Psoas muscle (tissue), 8 donors: Measurements from ENCODE around the gene HOXB4. TPM values are rescaled to one million over a fixed set of nuclear protein-coding genes. Genes with fewer than 3 reads are reported as not detected.

Experiments used
- ATAC-seq, 4 donors: fragments of 200-7000 bp; cut with Tn5 transposase; one replicate each; pipeline ENCODE4 v1.9.1; 2020; ENCODE audit warnings: moderate library complexity in 3 of 4, mild to moderate bottlenecking in 2 of 4
- DNase-seq, 2 donors: peaks; one replicate each; pipeline ENCODE4 v3.0.0-alpha.2; 2020
- H3K27ac ChIP-seq: fragments of 200-600 bp; one replicate; pipeline ENCODE4 v1.8.0; 2022
- H3K27me3 ChIP-seq, 3 donors: fragments of 200-600 bp in 1 of 3; one replicate each; pipeline versions ENCODE4 v1.6.1 to v1.8.0; 2013 to 2022; ENCODE audit warnings: low read length in 2 of 3, mild to moderate bottlenecking in 2 of 3, moderate library complexity in 1 of 3; ENCODE audit not compliant: insufficient read depth in 3 of 3
- H3K36me3 ChIP-seq, 2 donors: fragments of 200-600 bp in 1 of 2; one replicate each; pipeline versions ENCODE4 v1.6.1 to v1.8.0; 2013 to 2022; ENCODE audit warnings: low read depth in 1 of 2, mild to moderate bottlenecking in 1 of 2, moderate library complexity in 1 of 2; ENCODE audit not compliant: insufficient read depth in 1 of 2
- H3K4me1 ChIP-seq: fragments of 200-600 bp; one replicate; pipeline ENCODE4 v1.8.0; 2022
- H3K4me3 ChIP-seq: fragments of 200-600 bp; one replicate; pipeline ENCODE4 v1.8.0; 2022; ENCODE audit warnings: mild to moderate bottlenecking
- H3K9me3 ChIP-seq: fragments of 200-600 bp; one replicate; pipeline ENCODE4 v1.8.0; 2022
- WGBS, 3 donors: extraction: QIAGEN DNeasy Blood & Tissue Kit; methylation state at CpG; one replicate each; pipeline versions ENCODE4 v1.1.6 to v1.1.7; 2013; 5-methylcytosine and 5-hydroxymethylcytosine counted together
- intact Hi-C, 2 donors: fragments of 100-400 bp; cut with DNase I; formaldehyde crosslinking; loops; one replicate each; pipeline versions ENCODE4 v1.11.0 to v1.14.2; 2022
- polyA plus RNA-seq, 3 donors: library from polyadenylated mRNA; stranded (reverse); fragments of 200-250 nt; gene quantifications; one replicate each; pipeline ENCODE4 v1.2.3, GENCODE V29; 2013
- total RNA-seq, 4 donors: library from RNA; stranded (reverse); fragmentation: NEBNext Ultra II Directional in 2 of 4; extraction: Animal tissue kit (Norgen Biotek cat#: 25700) in 2 of 4; gene quantifications; one replicate each; pipeline versions ENCODE4 v1.2.1 to v1.2.4, GENCODE V29; 2021 to 2023
- TF ChIP-seq, protein P1 (sequence below): fragments of 200-600 bp; IDR thresholded peaks from one replicate; pipeline ENCODE4 v1.8.0; 2022; ENCODE audit warnings: antibody characterized with exemption
- donor health status: healthy with polysubstance abuse.
- donor health status: DM: no; HTN: no; CAD: no; lungs with moderate emphysema.
- donor health status: Bipolar disorder and iron deficiency.
- donor health status: healthy.
- donor health status: DM: yes; HTN: yes; CAD: no.
- donor health status: DM: no; HTN: no; CAD: no.
- donor health status: DM: no; HTN: no; CAD: no.
- donor health status: DM: yes; HTN: yes; CAD: no.

Gene HOXB4
- total and polyA plus RNA-seq, 7 donors = 0.38 to 4.0 (median 0.89) TPM

DNA sequence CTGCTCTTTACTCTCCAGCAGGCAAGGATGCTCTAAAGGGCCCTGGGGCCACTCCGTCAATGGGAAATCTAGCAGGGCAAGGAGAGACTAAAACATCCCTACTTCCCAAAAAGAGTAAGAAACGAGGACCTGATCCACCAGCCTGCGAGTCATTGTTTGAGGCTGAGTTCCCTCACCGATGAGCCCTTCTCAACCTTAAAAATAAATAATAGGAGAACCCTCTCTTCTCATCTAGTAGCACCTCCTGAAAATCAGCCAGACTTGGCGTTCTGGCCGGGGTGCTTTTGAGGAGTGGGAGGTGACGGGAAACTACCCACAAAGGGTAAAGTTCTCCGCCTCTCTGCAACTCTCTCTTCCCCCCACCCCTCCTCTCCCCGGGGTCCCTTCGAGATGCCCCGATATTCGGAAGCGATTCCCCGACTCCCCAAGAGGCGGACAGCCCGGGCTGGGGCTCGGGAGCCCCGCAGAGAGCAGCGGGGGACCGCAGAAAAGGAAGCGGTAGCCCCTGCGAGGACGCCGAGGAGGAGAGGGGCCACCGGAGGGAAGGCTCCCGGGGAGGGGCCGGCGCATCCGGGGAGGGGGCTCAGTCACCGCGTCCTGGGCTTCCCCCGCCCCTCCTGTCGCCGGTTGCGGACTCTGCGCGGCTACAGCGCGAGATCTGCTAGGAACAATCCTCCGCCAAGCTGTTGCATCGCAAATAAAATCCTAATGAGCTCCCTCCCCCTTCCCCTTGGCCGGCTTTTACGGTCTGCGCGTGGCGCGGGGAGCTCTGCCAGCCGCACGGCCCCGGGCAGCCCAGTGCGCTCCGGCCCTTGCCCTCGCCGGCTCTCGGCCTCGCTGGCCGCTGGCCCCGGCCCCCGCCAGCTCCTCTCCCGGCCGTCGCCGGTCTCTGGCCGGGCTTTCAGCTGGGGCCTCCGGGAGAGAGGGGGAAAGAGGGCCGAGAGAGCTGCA, 46.7 kb upstream of the HOXB4 start:
- peaks cover 20% of the 10 kb centered on the region for H3K4me1 ChIP-seq
- H3K4me3 ChIP-seq = peak overlapping the region; percentile 62
- 1 to 4% (median 2%) methylated on average over 47 to 66 of the region's 66 CpGs for WGBS, 3 donors
- ATAC-seq = peak; percentile 22 to 63 (median 44)
- DNase-seq = no peak
- intact Hi-C loops = no loop called here
- H3K27ac ChIP-seq = no peak overlapping the region
- H3K9me3 ChIP-seq = no peaks in the 10 kb centered on the region
- TF ChIP-seq, protein P1, sequence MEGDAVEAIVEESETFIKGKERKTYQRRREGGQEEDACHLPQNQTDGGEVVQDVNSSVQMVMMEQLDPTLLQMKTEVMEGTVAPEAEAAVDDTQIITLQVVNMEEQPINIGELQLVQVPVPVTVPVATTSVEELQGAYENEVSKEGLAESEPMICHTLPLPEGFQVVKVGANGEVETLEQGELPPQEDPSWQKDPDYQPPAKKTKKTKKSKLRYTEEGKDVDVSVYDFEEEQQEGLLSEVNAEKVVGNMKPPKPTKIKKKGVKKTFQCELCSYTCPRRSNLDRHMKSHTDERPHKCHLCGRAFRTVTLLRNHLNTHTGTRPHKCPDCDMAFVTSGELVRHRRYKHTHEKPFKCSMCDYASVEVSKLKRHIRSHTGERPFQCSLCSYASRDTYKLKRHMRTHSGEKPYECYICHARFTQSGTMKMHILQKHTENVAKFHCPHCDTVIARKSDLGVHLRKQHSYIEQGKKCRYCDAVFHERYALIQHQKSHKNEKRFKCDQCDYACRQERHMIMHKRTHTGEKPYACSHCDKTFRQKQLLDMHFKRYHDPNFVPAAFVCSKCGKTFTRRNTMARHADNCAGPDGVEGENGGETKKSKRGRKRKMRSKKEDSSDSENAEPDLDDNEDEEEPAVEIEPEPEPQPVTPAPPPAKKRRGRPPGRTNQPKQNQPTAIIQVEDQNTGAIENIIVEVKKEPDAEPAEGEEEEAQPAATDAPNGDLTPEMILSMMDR = no peak
- H3K27me3 ChIP-seq = peaks cover 5 to 100% (median 62%) of the 10 kb centered on the region in 3 donors
- H3K36me3 ChIP-seq = no peaks in the 10 kb centered on the region

DNA sequence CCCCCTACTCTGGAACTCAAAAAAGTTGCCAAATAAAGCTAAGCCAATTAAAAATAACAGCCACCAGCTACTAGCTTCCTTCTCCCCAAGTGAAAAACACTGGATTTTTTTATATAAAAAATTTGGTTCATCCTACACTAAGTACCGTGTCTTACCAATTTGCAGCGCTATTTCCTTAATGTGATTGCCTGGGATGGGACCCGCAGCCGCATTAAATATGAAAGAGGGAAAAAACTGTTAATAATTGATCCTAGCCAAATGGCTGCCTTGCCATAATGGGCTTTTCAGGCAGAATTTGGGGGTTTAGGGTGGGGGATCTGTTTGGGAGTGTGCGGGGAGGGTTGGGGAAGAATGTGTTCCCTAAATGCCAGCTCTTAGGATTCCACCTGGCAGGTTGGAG, 46.0 kb upstream of the HOXB4 start:
- intact Hi-C loops = no loop called here
- Histone ChIP-seq H3K36me3 (no peaks in the 10 kb centered on the region), H3K27me3 (peaks cover 5 to 100% (median 60%) of the 10 kb centered on the region in 3 donors), H3K9me3 (no peaks in the 10 kb centered on the region), H3K27ac (no peak overlapping the region), H3K4me1 (peaks cover 20% of the 10 kb centered on the region), H3K4me3 (no peak overlapping the region)
- 23 to 31% (median 25%) methylated on average over 5 of the region's 5 CpGs for WGBS, 3 donors
- TF ChIP-seq, protein P1 = no peak
- DNase-seq (no peak), ATAC-seq (no peak)

DNA sequence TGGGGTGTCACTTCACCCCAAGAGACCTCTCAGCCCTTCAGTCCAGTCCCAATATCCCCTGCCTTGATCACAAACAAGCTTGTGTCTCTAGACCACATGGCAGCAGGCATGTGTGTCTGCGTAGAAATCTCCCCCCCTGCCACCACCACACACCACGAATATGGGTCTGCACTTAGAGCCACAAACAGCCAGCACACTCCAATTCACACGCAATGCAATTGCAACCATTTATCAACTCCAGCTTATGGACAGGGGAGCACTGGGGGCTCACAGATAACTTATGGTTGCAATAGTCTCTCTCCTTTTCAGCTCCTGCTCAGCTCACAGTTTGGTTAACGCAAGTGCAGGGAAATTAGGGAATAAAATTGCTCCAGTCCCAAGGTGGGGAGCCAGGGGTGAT, 45.4 kb upstream of the HOXB4 start:
- Histone ChIP-seq H3K36me3 (no peaks in the 10 kb centered on the region), H3K27ac (no peak overlapping the region), H3K9me3 (no peaks in the 10 kb centered on the region), H3K4me3 (no peak overlapping the region), H3K27me3 (peaks cover 5 to 99% (median 57%) of the 10 kb centered on the region in 3 donors), H3K4me1 (peaks cover 20% of the 10 kb centered on the region)
- intact Hi-C loops = no loop called here
- WGBS, 3 donors = 23 to 32% (median 31%) methylated on average over 4 of the region's 4 CpGs
- no peak for DNase-seq
- TF ChIP-seq, protein P1 = no peak
- ATAC-seq = no peak

DNA sequence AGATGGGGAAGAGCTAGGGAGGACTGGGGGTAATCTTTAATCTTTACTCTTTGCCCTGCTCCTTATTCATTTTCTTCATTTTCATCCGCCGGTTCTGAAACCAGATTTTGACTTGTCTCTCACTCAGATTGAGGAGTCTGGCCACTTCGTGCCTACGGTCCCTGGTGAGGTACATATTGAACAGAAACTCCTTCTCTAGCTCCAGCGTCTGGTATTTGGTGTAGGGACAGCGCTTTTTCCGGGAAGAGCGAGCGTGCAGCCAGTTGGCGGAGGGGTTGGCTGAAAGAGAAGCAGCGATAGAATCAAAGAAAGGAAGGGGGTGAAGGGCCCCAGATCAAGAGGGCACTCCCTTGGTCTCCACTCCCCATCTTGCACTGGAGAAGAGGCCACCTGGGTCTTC, 44.7 kb upstream of the HOXB4 start:
- Histone ChIP-seq H3K4me3 (no peak overlapping the region), H3K27me3 (peaks cover 10 to 98% (median 59%) of the 10 kb centered on the region in 3 donors), H3K36me3 (no peaks in the 10 kb centered on the region), H3K4me1 (peaks cover 20% of the 10 kb centered on the region), H3K9me3 (no peaks in the 10 kb centered on the region), H3K27ac (no peak overlapping the region)
- 22 to 35% (median 30%) methylated on average over 11 of the region's 11 CpGs for WGBS, 3 donors
- intact Hi-C loops = no loop called here
- ATAC-seq = no peak
- no peak for DNase-seq
- TF ChIP-seq, protein P1 = no peak
